G401.6 (cell line): Measurements from ENCODE around the gene IL25.
"Not testable (repeated sequence)": the region's sequence is repeated elsewhere in the genome, so short reads cannot be mapped to it uniquely, and the experiment has no call there.

ENCODE experiments used
- FAIRE-seq: peaks from 2 replicates; lab custom pipeline; 2012; peaks lifted over from hg19 to GRCh38; lab: Jason Lieb, UNC

Gene IL25

DNA sequence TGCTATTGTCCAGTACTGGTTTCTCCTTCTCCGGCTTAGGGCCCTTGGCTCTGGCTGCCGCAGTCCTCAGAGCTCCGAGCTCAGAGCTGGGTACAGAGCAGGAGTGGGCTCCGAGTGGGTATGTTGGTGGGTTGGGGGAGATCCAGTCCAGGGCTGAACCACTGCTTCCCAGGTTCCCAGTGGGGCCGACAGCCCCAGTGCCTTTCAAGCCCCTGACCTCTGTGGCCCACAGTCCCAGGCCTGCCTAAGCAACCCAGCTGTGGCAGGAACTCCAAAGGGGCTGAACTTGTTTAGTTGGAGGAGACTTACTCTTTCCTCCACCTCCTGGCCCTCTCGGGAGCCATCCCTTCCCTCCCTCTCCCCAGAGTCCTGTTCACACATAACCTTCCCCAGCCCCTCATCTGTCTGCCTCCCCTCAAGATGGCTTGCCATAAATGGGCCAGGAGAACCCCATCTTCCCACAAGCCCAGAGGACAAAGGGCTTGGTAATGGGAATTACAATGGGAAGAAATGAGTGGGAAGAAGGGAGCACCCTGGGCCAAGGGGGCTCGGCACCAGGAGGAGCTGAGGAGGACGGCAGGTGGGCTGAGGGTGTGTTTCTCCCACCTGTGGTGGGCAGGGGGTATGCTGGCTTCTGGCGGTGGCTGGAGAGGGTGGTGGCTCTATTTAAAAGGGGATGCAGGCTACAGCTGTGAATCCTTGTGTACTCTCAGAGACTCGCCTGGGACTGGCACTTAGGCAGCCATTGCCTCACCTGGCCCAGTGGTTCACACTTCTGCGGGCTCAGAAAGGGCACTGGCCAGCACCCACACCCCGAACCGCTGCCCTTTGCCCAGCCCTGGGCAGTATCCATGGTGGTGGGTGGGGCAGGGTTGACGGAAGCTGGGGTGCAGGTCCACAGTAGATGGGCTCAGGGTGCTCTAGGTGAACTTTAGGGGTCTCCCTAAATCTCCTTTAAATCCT, 39.2 kb downstream of the IL25 start:
- FAIRE-seq = no peak

DNA sequence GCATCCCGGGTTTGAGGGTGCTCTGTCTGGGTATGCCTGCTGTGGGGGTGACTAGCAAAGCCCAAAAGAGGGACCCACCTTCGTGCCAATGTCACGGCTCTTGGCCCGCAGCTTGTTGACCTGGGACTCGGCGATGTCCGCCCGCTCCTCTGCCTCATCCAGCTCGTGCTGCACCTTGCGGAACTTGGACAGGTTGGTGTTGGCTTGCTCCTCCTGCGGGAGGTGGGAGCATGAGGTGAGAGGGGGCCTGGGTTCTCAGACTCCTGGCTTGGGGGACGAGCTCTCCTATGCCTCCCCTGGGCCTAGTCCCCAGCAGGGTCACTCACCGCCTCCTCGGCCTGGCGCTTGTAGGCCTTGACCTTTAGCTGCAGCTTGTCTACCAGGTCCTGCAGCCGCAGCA, 41.1 kb downstream of the IL25 start:
- no peak for FAIRE-seq

DNA sequence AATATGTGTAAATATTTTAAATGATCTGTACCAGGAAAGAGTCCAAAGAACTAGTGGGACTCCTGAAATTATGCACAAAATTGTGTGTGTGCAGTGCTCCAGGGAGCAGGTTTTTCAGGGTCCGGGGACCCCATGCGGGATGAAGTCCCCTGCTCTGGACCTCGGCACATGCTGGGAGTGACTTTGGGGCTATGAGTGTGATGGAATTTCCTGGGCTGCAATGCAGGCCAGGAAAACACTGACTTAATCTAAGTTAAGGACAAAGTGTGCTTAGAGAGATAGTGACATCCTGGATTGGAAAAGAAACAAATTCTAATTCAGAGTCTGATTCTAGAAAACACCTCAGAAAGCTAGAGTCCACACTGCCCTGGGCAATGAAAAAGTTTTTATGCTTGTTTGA, 41.6 kb downstream of the IL25 start:
- no peak for FAIRE-seq

DNA sequence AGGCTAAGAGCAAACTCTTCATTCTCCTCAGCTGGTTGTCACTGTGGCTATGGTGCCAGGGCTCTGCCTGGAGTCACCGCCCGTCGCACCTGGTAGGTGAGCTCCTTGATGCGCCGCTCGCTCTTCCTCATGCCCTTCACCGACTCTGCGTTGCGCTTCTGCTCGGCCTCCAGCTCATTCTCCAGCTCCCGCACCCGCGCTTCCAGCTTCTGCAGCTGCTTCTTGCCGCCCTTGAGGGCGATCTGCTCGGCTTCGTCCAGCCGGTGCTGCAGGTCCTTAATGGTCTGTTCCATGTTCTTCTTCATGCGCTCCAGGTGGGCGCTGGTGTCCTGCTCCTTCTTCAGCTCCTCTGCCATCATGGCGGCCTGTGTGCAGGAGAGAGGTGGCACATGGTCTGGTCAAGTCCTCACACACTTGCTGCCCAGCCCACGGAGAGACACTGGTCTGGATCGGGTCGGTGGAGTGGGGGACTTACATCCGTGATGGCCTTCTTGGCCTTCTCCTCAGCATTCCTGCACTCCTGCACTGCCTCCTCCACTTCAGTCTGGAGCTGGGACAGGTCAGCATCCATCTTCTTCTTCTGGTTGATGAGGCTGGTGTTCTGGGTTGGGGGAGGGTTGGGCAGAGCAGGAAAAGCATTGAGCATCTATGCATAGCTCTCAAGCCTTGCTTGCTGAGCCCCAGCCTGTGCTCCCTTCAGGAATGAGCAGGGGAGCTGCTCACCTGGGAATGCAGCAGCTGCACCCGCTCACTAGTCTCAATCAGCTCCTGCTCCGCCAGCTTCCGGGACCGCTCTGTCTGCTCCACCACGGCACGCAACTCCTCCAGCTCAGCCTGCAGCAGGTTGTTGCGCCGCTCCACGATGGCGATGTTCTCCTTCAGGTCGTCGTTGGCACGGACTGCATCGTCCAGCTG, 42.6 kb downstream of the IL25 start:
- FAIRE-seq = no peak

DNA sequence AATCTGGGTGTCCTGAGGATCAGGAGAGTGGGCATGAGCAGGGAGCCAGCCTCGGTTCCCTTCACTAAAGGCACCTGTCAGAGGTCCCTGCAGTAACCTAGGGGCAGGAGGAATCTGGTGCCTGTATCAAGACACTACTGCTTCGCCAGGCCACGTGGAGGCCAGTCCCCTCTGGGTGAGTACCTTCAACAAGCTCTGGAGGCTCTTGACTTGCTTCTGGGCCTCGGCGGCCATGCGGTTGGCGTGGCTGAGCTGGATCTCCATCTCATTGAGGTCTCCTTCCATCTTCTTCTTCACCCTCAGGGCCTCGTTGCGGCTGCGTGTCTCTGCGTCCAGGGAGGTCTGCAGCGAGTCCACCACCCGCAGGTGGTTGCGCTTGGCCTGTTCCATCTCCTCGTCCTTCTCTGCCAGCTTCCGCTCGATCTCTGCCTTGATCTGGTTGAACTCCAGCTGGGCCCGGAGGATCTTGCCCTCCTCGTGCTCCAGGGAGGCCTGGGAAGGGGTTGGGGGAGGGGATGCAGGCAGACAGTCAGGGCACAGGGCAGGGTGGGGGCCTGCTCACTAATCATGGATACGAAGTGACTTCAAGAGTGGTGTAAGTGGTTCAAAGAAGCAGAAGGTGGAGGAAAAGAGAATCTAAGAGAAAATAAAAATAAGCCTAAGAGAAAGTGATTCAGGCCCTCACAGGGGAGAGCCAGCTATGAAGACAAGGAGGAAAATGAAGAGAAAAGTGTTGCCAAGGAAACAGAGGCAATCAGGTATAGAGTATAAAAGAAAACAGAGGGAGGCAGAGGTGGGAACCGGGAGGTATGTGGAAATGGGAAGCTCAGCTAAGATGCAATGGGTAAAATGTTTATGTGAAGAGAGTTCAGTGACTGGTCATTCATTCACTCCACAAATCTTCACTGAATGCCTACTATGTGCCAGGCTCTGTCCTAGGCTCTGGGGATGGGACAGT, 43.5 kb downstream of the IL25 start:
- no peak for FAIRE-seq

DNA sequence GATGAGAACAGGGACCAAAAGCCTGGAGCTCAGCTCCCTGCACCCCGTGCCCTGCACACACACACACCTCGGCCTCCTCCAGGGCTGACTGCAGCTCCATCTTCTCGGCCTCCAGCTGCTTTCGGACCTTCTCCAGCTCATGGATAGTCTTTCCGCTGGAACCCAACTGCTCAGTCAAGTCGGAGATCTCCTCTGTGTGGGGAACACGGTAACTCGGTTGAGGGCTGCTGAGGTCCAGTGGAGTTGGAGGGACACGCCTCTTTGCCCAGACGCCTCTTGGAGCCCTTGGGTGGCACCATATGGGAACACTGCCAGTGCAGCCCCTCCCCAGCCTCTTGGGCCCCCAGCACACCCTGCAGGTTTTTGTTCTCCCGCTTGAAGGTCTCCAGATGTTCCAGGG, 44.2 kb downstream of the IL25 start:
- no peak for FAIRE-seq

DNA sequence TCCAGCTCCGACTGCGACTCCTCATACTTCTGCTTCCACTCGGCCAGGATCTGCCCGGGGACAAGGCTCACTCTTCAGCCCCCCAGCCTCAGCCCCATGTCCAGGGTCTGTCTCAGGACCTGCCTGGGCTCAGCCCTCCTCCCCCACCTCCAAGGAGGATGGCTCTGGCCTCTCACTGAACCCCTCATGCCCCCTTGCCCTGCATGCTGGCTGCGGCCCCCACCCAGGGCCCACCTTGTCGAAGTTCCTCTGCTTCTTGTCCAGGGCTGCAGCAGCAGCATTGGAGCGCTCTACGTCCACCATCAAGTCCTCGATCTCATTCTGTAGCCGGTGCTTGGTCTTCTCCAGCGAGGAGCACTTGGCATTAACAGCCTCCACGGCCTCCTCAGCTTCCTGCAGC, 44.7 kb downstream of the IL25 start:
- FAIRE-seq = not testable (repeated sequence)

DNA sequence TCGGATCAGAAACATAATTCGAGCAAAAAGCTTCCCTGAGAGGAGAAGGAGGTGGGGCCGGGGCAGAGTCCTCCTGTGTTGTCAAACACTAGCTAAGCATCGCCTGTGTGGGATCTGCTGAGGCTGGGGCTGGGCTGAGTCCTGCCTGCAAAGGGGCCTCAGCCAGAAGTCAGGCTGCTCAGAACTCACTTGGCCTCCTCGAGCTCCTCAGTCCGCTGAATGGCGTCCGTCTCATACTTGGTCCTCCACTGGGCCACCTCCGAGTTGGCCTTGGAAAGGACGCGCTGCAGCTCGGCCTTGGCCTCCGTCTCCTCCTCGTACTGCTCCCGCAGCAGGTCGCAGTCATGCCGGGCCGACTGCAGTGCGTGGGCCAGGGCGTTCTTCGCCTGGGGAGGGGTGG, 45.4 kb downstream of the IL25 start:
- FAIRE-seq = no peak

DNA sequence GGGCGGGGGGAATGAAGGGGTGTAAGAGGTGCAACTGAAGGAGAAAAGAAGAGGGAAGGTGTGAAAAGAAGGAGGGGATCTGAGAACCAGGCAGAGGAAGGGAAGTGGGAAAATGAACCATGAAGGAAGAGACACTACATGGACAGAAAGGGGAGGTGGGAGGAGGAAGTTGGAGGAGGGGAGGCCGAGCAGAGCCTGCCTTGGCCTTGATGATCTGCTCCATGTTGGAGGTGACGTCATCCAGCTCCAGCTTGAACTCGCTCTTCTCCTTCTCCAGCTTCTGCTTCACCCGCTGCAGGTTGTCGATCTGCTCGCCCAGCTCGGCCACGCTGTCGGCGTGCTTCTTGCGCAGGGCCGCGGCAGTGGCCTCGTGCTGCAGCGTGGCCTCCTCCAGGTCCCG, 47.0 kb downstream of the IL25 start:
- FAIRE-seq = not testable (repeated sequence)

DNA sequence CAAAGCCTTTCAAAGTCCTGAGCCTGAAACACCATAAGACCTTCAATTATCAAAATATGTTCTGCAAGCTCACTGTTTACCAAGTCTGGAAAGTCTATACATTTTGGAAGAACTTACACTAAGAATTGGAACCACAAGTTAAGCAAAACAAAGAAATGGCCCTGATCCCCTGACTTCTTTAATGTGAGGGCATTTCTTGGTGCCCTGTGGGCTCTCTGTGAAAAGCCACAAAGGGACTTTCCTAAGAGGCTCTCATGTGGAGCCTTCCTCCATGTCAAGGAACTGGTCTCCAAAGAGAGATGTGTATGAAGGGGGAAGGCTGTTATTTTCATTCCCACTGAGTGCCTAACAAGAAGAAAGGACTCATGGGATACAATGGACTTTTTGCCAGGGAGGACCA, 49.0 kb downstream of the IL25 start:
- FAIRE-seq = no peak

DNA sequence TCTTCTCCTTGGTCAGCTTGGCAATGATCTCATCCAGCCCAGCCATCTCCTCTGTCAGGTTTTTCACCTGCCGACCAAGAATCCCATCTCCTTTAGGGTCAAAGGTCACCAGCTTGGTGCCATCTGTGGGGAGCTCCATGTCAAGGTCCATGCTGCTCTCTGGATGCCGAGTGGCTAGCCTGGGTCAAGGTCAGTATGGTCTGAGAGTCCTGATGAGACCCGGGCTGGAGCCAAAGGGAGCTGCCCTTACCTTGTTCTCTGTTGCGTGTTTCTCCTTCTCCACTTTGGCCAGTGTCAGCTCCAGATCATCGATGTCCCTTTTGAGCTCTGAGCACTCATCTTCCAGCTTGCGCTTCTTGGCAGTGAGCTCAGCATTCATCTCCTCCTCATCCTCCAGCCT, 51.0 kb downstream of the IL25 start:
- FAIRE-seq = no peak

DNA sequence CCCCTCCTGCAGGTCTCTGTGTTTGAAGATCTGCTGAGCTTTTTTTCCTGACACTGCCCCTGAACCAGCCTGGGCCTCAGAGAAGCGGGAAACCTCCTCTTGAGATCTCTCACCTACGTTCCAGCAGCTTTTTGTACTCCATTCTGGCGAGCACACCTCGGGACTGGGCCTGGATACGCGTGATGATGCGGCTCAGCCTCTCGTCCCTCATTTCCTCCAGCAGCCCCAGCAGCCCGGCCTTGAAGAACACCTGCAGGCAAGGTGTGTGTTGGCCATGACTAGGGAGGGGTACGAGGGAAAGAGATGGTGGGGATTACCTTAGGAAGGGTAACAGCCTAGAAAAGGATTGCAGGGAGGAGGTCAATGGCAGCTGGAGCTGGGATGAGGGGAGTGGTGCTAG, 52.6 kb downstream of the IL25 start:
- no peak for FAIRE-seq

DNA sequence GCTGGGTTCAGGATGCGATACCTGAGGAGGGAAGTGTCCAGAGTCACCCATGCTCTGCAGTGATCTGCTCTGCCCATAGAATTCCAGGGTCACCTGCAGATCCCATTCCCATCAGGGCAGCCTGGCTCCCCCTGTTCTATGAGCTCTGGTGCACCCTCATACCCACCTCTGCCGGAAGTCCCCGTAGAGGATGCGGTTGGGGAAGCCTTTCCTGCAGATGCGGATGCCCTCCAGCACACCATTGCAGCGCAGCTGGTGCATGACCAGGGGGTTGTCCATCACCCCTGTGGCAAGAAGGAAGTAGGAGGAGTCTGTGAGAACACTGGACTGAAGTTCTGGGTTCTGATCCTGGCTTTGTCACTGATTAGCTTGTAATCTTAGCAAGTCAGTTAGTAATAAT, 53.2 kb downstream of the IL25 start:
- FAIRE-seq = not testable (repeated sequence)
